IMR-90 (cell line): ENCODE results near the gene PHB1. TPM values are rescaled to one million over a fixed set of nuclear protein-coding genes. Genes with fewer than 3 reads are reported as not detected.

Experiments used
- ATAC-seq: fragments of 200-7000 bp; cut with Tn5 transposase; 2 replicates; pipeline ENCODE4 v1.9.1; 2020; ENCODE audit warnings: low read depth, mild to moderate bottlenecking, moderate library complexity
- BruUV-seq: library from RNA; stranded (reverse); fragments of 400-500 nt; replicated peaks from 2 replicates; lab custom pipeline; 2021; lab: Mats Ljungman, UMichigan
- CTCF ChIA-PET: fragments of 300-600 bp; formaldehyde crosslinking; extraction: SDS; loops from one replicate; lab custom pipeline; 2021; ENCODE audit warnings: antibody characterized with exemption; lab: Yijun Ruan, JAX
- POLR2A ChIA-PET: fragments of 300-600 bp; sonication (Branson Sonifier 250); formaldehyde crosslinking; loops from one replicate; lab custom pipeline; 2022; ENCODE audit warnings: antibody characterized with exemption; ENCODE audit not compliant: unreplicated experiment; lab: Charles Lee
- DNase-seq: peaks from one replicate; pipeline ENCODE4 v3.0.0; 2013
- H2AFZ ChIP-seq: replicated peaks from 2 replicates; pipeline ENCODE3; 2013; ENCODE audit warnings: low read length, mild to moderate bottlenecking; ENCODE audit not compliant: poor library complexity
- H2AK5ac ChIP-seq: 2 replicates; pipeline ENCODE4 v1.6.1; 2013; ENCODE audit warnings: low read depth, low read length, inconsistent platforms
- H2AK9ac ChIP-seq: replicated peaks from 2 replicates; pipeline ENCODE3; 2013; ENCODE audit warnings: mild to moderate bottlenecking, low read depth, low read length, moderate library complexity; ENCODE audit not compliant: poor library complexity
- H2BK120ac ChIP-seq: 2 replicates; pipeline ENCODE4 v1.6.1; 2013; ENCODE audit warnings: low read depth, low read length, inconsistent platforms
- H2BK15ac ChIP-seq: 3 replicates; pipeline ENCODE4 v1.6.1; 2013; ENCODE audit warnings: low read depth, low read length, inconsistent platforms
- H2BK20ac ChIP-seq: 2 replicates; pipeline ENCODE4 v1.6.1; 2013; ENCODE audit warnings: low read depth, mild to moderate bottlenecking, inconsistent platforms, low read length, moderate library complexity
- H2BK5ac ChIP-seq: 2 replicates; pipeline ENCODE4 v1.6.1; 2013; ENCODE audit warnings: mild to moderate bottlenecking, low read depth, low read length, inconsistent platforms; ENCODE audit not compliant: poor library complexity, severe bottlenecking
- H3K14ac ChIP-seq: replicated peaks from 2 replicates; pipeline ENCODE4 v1.6.1; 2013; ENCODE audit warnings: low read depth, low read length, inconsistent platforms
- H3K18ac ChIP-seq: 2 replicates; pipeline ENCODE4 v1.6.1; 2013; ENCODE audit warnings: low read depth, low read length, control low read depth
- H3K23ac ChIP-seq: 2 replicates; pipeline ENCODE4 v1.6.1; 2013; ENCODE audit warnings: low read depth, low read length, inconsistent platforms
- H3K27ac ChIP-seq: 2 replicates; pipeline ENCODE4 v1.5.1; 2013; ENCODE audit warnings: mild to moderate bottlenecking, control low read depth, low read length; ENCODE audit not compliant: insufficient read depth
- H3K27me3 ChIP-seq: 2 replicates; pipeline ENCODE4 v1.6.1; 2013; ENCODE audit warnings: low read length; ENCODE audit not compliant: control insufficient read depth, insufficient read depth
- H3K36me3 ChIP-seq: 2 replicates; pipeline ENCODE4 v1.6.1; 2013; ENCODE audit warnings: low read length, mixed read lengths; ENCODE audit not compliant: control insufficient read depth, insufficient read depth
- H3K4ac ChIP-seq: 2 replicates; pipeline ENCODE4 v1.6.1; 2013; ENCODE audit warnings: low read depth, low read length, inconsistent platforms
- H3K4me1 ChIP-seq: 2 replicates; pipeline ENCODE4 v1.6.1; 2013; ENCODE audit warnings: low read length, mixed read lengths; ENCODE audit not compliant: control insufficient read depth, insufficient read depth
- H3K4me2 ChIP-seq: 2 replicates; pipeline ENCODE4 v1.6.1; 2013; ENCODE audit warnings: low read depth, mild to moderate bottlenecking, control low read depth, low read length, moderate library complexity
- H3K4me3 ChIP-seq: 2 replicates; pipeline ENCODE4 v1.5.1; 2013; ENCODE audit warnings: low read depth, mild to moderate bottlenecking, control low read depth, low read length, moderate library complexity; ENCODE audit not compliant: insufficient read depth
- H3K56ac ChIP-seq: 2 replicates; pipeline ENCODE4 v1.6.1; 2013; ENCODE audit warnings: low read length, inconsistent platforms; ENCODE audit not compliant: insufficient read depth; ENCODE audit errors: extremely low read depth
- H3K79me1 ChIP-seq, 2 experiments: 2 replicates each; pipeline ENCODE4 v1.6.1; 2013; ENCODE audit warnings: low read length in 2 of 2, inconsistent platforms in 1 of 2, low read depth in 1 of 2
- H3K9ac ChIP-seq: 2 replicates; pipeline ENCODE4 v1.6.1; 2013; ENCODE audit warnings: low read depth, low read length, control low read depth
- H3K9me1 ChIP-seq: 2 replicates; pipeline ENCODE4 v1.6.1; 2013; ENCODE audit warnings: low read length, inconsistent platforms; ENCODE audit not compliant: insufficient read depth
- H3K9me3 ChIP-seq: 2 replicates; pipeline ENCODE4 v1.6.1; 2013; ENCODE audit warnings: low read length; ENCODE audit not compliant: control insufficient read depth, insufficient read depth
- H4K20me1 ChIP-seq: 2 replicates; pipeline ENCODE4 v1.6.1; 2013; ENCODE audit warnings: low read length, inconsistent platforms; ENCODE audit not compliant: insufficient read depth
- H4K5ac ChIP-seq: 2 replicates; pipeline ENCODE4 v1.6.1; 2013; ENCODE audit warnings: mild to moderate bottlenecking, low read depth, low read length, control low read depth
- H4K8ac ChIP-seq, 2 experiments: 2 replicates each; pipeline ENCODE4 v1.6.1; 2013; ENCODE audit warnings: low read depth in 2 of 2, low read length in 2 of 2, control low read depth in 1 of 2, inconsistent platforms in 1 of 2
- H4K91ac ChIP-seq: 2 replicates; pipeline ENCODE4 v1.6.1; 2013; ENCODE audit warnings: low read depth, low read length, inconsistent platforms; ENCODE audit not compliant: insufficient read depth
- BHLHE40 ChIP-seq: fragments of 150-350 bp; IDR thresholded peaks from 2 replicates; pipeline ENCODE4 v1.6.1; 2016; ENCODE audit warnings: mild to moderate bottlenecking, low read depth, low read length
- CEBPB ChIP-seq: IDR thresholded peaks from 2 replicates; pipeline ENCODE4 v1.6.1; 2012; ENCODE audit warnings: low read depth, low read length, improper control_type of control experiment
- CHD1 ChIP-seq: IDR thresholded peaks from 2 replicates; pipeline ENCODE4 v1.6.1; 2012; ENCODE audit warnings: low read depth, low read length, improper control_type of control experiment
- CTCF ChIP-seq: conservative IDR thresholded peaks from 2 replicates; pipeline ENCODE4 v1.5.1; 2012; ENCODE audit warnings: mild to moderate bottlenecking, low read depth, low read length, improper control_type of control experiment
- ELK1 ChIP-seq: fragments of 150-350 bp; IDR thresholded peaks from 2 replicates; pipeline ENCODE4 v1.6.1; 2016; ENCODE audit warnings: low read depth, mild to moderate bottlenecking, low read length, moderate library complexity, borderline replicate concordance
- FOS ChIP-seq: fragments of 150-350 bp; IDR thresholded peaks from 2 replicates; pipeline ENCODE4 v1.6.1; 2016; ENCODE audit warnings: low read depth, low read length
- MAFK ChIP-seq: IDR thresholded peaks from 2 replicates; pipeline ENCODE4 v1.6.1; 2012; ENCODE audit warnings: low read depth, low read length, improper control_type of control experiment
- MAZ ChIP-seq: IDR thresholded peaks from 2 replicates; pipeline ENCODE4 v1.6.1; 2012; ENCODE audit warnings: low read depth, mild to moderate bottlenecking, low read length, improper control_type of control experiment, moderate library complexity, borderline replicate concordance
- MXI1 ChIP-seq: IDR thresholded peaks from 2 replicates; pipeline ENCODE4 v1.6.1; 2012; ENCODE audit warnings: low read depth, mild to moderate bottlenecking, low read length, moderate library complexity, borderline replicate concordance
- NFE2L2 ChIP-seq: fragments of 150-350 bp; IDR thresholded peaks from 2 replicates; pipeline ENCODE4 v1.6.1; 2016; ENCODE audit warnings: low read depth, mild to moderate bottlenecking, low read length
- POLR2A ChIP-seq: IDR thresholded peaks from 2 replicates; pipeline ENCODE4 v1.6.1; 2012; ENCODE audit warnings: mild to moderate bottlenecking, low read depth, low read length
- RAD21 ChIP-seq: IDR thresholded peaks from 2 replicates; pipeline ENCODE4 v1.6.1; 2012; ENCODE audit warnings: low read length, improper control_type of control experiment
- RCOR1 ChIP-seq: IDR thresholded peaks from 2 replicates; pipeline ENCODE4 v1.6.1; 2012; ENCODE audit warnings: mild to moderate bottlenecking, low read length, improper control_type of control experiment; ENCODE audit not compliant: insufficient replicate concordance
- RFX5 ChIP-seq: IDR thresholded peaks from 2 replicates; pipeline ENCODE4 v1.8.0; 2012; ENCODE audit warnings: low read depth, mild to moderate bottlenecking, low read length, moderate library complexity
- SMC3 ChIP-seq: fragments of 150-350 bp; IDR thresholded peaks from 2 replicates; pipeline ENCODE4 v1.6.1; 2016; ENCODE audit warnings: low read depth, mild to moderate bottlenecking, antibody characterized with exemption, low read length, moderate library complexity
- USF2 ChIP-seq: fragments of 150-350 bp; IDR thresholded peaks from 2 replicates; pipeline ENCODE4 v1.6.1; 2017; ENCODE audit warnings: mild to moderate bottlenecking, antibody characterized with exemption, low read length, low read depth
- WGBS, 2 experiments: methylation state at CpG; one replicate each; pipeline versions ENCODE4 v1.1.5 to v1.1.7; 2013; ENCODE audit warnings: missing lambda C conversion rate in 2 of 2; ENCODE audit not compliant: insufficient read length in 1 of 2; ENCODE audit errors: extremely low coverage in 2 of 2; 5-methylcytosine and 5-hydroxymethylcytosine counted together
- dilution Hi-C: fragments of 300-500 bp; cut with HindIII; formaldehyde crosslinking; loops from one replicate; pipeline ENCODE4 v1.14.3; 2018; ENCODE audit warnings: low sequenced_read_pairs; ENCODE audit not compliant: unreplicated experiment
- in situ Hi-C: fragments of 300-500 bp; cut with MboI; formaldehyde crosslinking; loops from 3 replicates; pipeline ENCODE4 v1.14.3; 2019; ENCODE audit warnings: low sequenced_read_pairs, inconsistent platforms, mixed read lengths
- intact Hi-C: fragments of 100-400 bp; cut with micrococcal nuclease; formaldehyde crosslinking; loops from 2 replicates; pipeline ENCODE4 v1.10.0; 2022
- polyA plus RNA-seq, 3 experiments: library from polyadenylated mRNA; depleted of rRNA; stranded (reverse); fragments of >200 nt; gene quantifications; 2 replicates each; pipeline ENCODE4 v1.2.3, GENCODE V29; 2012; ENCODE audit warnings: low replicate concordance in 1 of 3
- total RNA-seq: library from RNA; depleted of rRNA; stranded (reverse); fragments of >200 nt; gene quantifications from 2 replicates; pipeline ENCODE4 v1.2.3, GENCODE V29; 2012

Gene PHB1
- total and polyA plus RNA-seq, 2 of the 4 experiments (the other 2 are of a cell fraction) = 283 to 294 TPM

DNA sequence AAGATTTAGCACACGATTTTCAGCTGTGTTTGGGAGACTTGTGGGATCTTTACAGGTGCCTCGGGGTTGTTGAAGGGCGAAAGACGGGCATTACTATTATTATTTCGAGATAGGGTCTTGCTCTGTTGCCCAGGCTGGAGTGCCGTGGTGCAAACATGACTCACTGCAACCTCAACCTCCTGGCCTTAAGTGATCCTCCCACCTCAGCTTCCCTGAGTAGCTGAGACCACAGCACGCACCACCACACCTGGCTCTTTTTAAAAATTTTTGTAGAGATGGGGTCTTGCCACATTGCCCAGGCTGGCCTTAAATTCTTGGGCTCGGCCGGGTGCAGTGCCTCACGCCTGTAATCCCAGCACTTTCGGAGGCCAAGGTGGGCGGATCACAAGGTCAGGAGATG is 29.7 kb upstream of the PHB1 start:
- Histone ChIP-seq H2BK5ac (no peak overlapping the region), H3K27me3 (peaks cover 69% of the 10 kb centered on the region), H3K36me3 (no peaks in the 10 kb centered on the region), H2AK9ac (no peak overlapping the region), H3K4me2 (no peak overlapping the region), H2AFZ (no peak overlapping the region), H3K14ac (no peak overlapping the region), H3K4me3 (no peak overlapping the region), H4K91ac (no peak overlapping the region), H3K4me1 (no peaks in the 10 kb centered on the region; the same call in 1 of the 2 replicates), H3K27ac (no peak overlapping the region), H2AK5ac (no peak overlapping the region), H3K56ac (no peak overlapping the region), H3K9ac (no peak overlapping the region), H3K18ac (no peak overlapping the region), H3K23ac (no peak overlapping the region), H4K20me1 (no peaks in the 10 kb centered on the region), H2BK15ac (no peak overlapping the region), H3K9me1 (0 out of 2 replicates have a peak, but pooled peaks cover 1% of the 10 kb centered on the region), H2BK20ac (no peak overlapping the region), H4K5ac (no peak overlapping the region), H4K8ac (no peak overlapping the region), H3K4ac (no peak overlapping the region), H3K79me1 (no peaks in the 10 kb centered on the region), H3K9me3 (no peaks in the 10 kb centered on the region), H2BK120ac (no peak overlapping the region)
- in situ Hi-C loops (no loop called here), intact Hi-C loops (no loop called here), dilution Hi-C loops (no loop called here)
- POLR2A ChIA-PET = no interaction called here
- BruUV-seq = no TSS peak
- CTCF ChIA-PET = interaction anchor here (0.6 kb wide), 1 partner anchor 69 kb away, joined by 3 read pairs; no protein-coding TSS in a partner anchor
- ATAC-seq (no peak), DNase-seq (no peak)
- WGBS, 2 experiments = 85% methylated on average over 5 of the region's 12 CpGs; no CpG with 5 or more reads in 1 of the 2 experiments
- TF ChIP-seq POLR2A (no peak), CHD1 (no peak), ELK1 (no peak), FOS (no peak), CTCF (no peak), RFX5 (no peak), BHLHE40 (no peak), MAZ (no peak), NFE2L2 (no peak), RCOR1 (no peak), RAD21 (no peak), CEBPB (no peak), MAFK (no peak), SMC3 (no peak), MXI1 (no peak), USF2 (no peak)
